Omental fat pad (tissue), 4 donors: ENCODE data around the gene TMEM134. TPM values are rescaled to one million over a fixed set of nuclear protein-coding genes. Genes with fewer than 3 reads are reported as not detected.

Experiments
- ATAC-seq: fragments of 150-250 bp; one replicate; pipeline ENCODE4 v1.9.1; 2016; ENCODE audit warnings: mild to moderate bottlenecking, moderate library complexity; ENCODE audit not compliant: low FRiP score
- DNase-seq: peaks from one replicate; pipeline ENCODE4 v3.0.0-alpha.2; 2019; ENCODE audit warnings: low spot score
- CTCF ChIP-seq, 3 donors: fragments of 450-650 bp; IDR thresholded peaks; one replicate each; pipeline ENCODE4 v1.5.1; 2016 to 2017; ENCODE audit warnings: antibody characterized with exemption in 3 of 3, mild to moderate bottlenecking in 3 of 3, moderate library complexity in 2 of 3
- total RNA-seq, 4 donors: library from RNA; depleted of rRNA; stranded (reverse); fragments of >200 nt; gene quantifications; one replicate each; pipeline ENCODE4 v1.1.0, GENCODE V29; 2016

TMEM134 gene
- total RNA-seq, 4 donors from 2014 or later, result 33.6 to 56.6 (median 44.0) TPM

- DNase-seq (no peak), ATAC-seq (no peak)
- TF ChIP-seq CTCF (IDR thresholded peaks at IDR 0.05), result no peak
These were observed 24.7 kb upstream of the TMEM134 start for GRCh38 chr11:67493548-67494370.

DNA sequence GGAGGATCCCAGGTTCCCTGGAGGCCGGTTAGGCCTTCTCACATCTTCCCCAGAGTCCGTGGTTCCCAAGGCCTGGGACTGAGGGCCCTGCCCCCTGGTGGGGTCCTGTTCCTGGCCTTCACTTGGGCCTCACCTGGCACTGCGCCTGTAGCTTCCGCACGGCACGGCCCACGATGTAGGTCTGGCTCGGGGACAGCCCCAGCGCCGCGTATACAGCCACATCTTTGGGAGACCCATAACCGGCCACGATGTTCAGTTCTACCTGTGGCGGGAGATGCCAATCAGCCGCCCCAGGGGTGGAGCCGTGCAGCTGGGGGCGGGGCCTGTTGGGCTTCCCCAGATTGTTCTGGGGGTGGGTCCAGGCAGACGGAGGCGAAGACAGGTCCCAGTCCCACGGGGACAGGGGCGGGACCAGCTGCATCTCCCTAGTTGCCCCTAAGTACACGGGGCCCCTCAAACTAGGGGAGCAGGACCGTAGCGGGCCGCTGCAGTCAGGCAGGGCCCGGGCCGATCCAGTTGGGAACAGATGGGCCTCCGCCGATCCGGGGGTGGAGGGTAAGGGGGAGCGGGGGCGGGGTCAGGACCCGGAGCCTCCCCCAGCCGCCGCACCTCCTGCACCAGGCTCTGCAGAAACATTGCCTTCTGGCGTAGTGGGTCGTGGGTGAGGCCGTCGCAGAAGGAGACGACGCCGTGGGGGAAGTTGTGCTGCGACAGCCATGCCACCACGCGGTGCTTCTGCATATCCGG lies 23.9 kb upstream of the TMEM134 start:
- DNase-seq, result no peak
- ATAC-seq, result no peak
- no peak for TF ChIP-seq CTCF (IDR thresholded peaks at IDR 0.05)

- no peak for TF ChIP-seq CTCF (IDR thresholded peaks at IDR 0.05)
- ATAC-seq (no peak), DNase-seq (no peak)
These were observed 23.1 kb upstream of the TMEM134 start for GRCh38 chr11:67492069-67492727.

- no peak for TF ChIP-seq CTCF (IDR thresholded peaks at IDR 0.05)
- ATAC-seq (no peak), DNase-seq (no peak)
These were observed 22.4 kb upstream of the TMEM134 start for GRCh38 chr11:67491276-67492068.

DNA sequence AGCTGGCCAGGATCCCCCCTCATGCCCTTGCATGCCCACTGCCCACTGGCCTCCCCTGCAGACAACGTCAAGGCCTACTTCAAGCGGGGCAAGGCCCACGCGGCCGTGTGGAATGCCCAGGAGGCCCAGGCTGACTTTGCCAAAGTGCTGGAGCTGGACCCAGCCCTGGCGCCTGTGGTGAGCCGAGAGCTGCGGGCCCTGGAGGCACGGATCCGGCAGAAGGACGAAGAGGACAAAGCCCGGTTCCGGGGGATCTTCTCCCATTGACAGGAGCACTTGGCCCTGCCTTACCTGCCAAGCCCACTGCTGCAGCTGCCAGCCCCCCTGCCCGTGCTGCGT lies 21.6 kb upstream of the TMEM134 start:
- no peak for DNase-seq
- no peak for TF ChIP-seq CTCF (IDR thresholded peaks at IDR 0.05)
- no peak for ATAC-seq

GRCh38 chr11:67489885-67490726 lies 21.1 kb upstream of the TMEM134 start:
- ATAC-seq (no peak), DNase-seq (no peak)
- no peak for TF ChIP-seq CTCF (IDR thresholded peaks at IDR 0.05)
